ENCODE results near the gene FBXW11.
A peak's percentile ranks its signal among the peaks of the same experiment; 100 is the strongest.
"Not testable (repeated sequence)": the region's sequence is repeated elsewhere in the genome, so short reads cannot be mapped to it uniquely, and the experiment has no call there.

FBXW11 gene

GRCh38 chr5:172044631-172045314 lies 38.3 kb upstream of the FBXW11 start:
- Mint-ChIP-seq H3K27me3 (no peaks in the 10 kb centered on the region), H3K4me3 (peak overlapping the region in 1 of 2 donors; percentile 5), H3K4me1 (ENCODE audit: low read depth in 2 of 2) (peaks cover 12 to 14% of the 10 kb centered on the region in 2 donors), H3K27ac (peak overlapping the region in 1 of 2 donors; percentile 89), H3K9me3 (no peaks in the 10 kb centered on the region), H3K36me3 (ENCODE audit: insufficient read depth) (peaks cover 94% of the 10 kb centered on the region)
- ATAC-seq (replicated peaks) (no peak), DNase-seq (no peak)

- Mint-ChIP-seq H3K27me3 (no peaks in the 10 kb centered on the region), H3K4me3 (no peak overlapping the region), H3K4me1 (ENCODE audit: low read depth in 2 of 2) (peaks cover 9 to 15% of the 10 kb centered on the region in 2 donors), H3K27ac (peak overlapping the region; percentile 77 to 89), H3K36me3 (ENCODE audit: insufficient read depth) (peaks cover 86% of the 10 kb centered on the region), H3K9me3 (no peaks in the 10 kb centered on the region)
- ATAC-seq (replicated peaks) (no peak), DNase-seq (no peak)
Observed at GRCh38 chr5:172043865-172044264, 37.4 kb upstream of the FBXW11 start.

- ATAC-seq (replicated peaks) (no peak), DNase-seq (no peak)
- H3K9me3 Mint-ChIP-seq = no peaks in the 10 kb centered on the region
- H3K4me3 Mint-ChIP-seq = peak overlapping the region in 1 of 2 donors; percentile 12
- H3K27ac Mint-ChIP-seq = peak overlapping the region; percentile 77 to 89
- peaks cover 73% of the 10 kb centered on the region for H3K36me3 Mint-ChIP-seq (ENCODE audit: insufficient read depth)
- peaks cover 8 to 15% of the 10 kb centered on the region in 2 donors for H3K4me1 Mint-ChIP-seq (ENCODE audit: low read depth in 2 of 2)
- H3K27me3 Mint-ChIP-seq = no peaks in the 10 kb centered on the region
Observed at GRCh38 chr5:172042183-172042582, 35.7 kb upstream of the FBXW11 start.

- H3K9me3 Mint-ChIP-seq = no peaks in the 10 kb centered on the region
- ATAC-seq (replicated peaks) = no peak
- no peak overlapping the region for H3K4me3 Mint-ChIP-seq
- peak overlapping the region in 1 of 2 donors; percentile 21 for H3K27ac Mint-ChIP-seq
- DNase-seq = no peak
- H3K27me3 Mint-ChIP-seq = no peaks in the 10 kb centered on the region
- H3K4me1 Mint-ChIP-seq (ENCODE audit: low read depth in 2 of 2) = peaks cover 8 to 15% of the 10 kb centered on the region in 2 donors
- H3K36me3 Mint-ChIP-seq (ENCODE audit: insufficient read depth) = peaks cover 45% of the 10 kb centered on the region
Observed at GRCh38 chr5:172038167-172038566, 31.7 kb upstream of the FBXW11 start.

- Mint-ChIP-seq H3K4me3 (no peak overlapping the region), H3K9me3 (no peaks in the 10 kb centered on the region), H3K4me1 (ENCODE audit: low read depth in 2 of 2) (peaks cover 6% of the 10 kb centered on the region in 2 donors), H3K27ac (peak overlapping the region in 1 of 2 donors; percentile 66), H3K36me3 (ENCODE audit: insufficient read depth) (peaks cover 15% of the 10 kb centered on the region), H3K27me3 (no peaks in the 10 kb centered on the region)
- DNase-seq (no peak), ATAC-seq (replicated peaks) (no peak)
Observed at GRCh38 chr5:172035049-172035448, 28.6 kb upstream of the FBXW11 start.

- ATAC-seq (replicated peaks) (no peak), DNase-seq (no peak)
- Mint-ChIP-seq H3K4me1 (ENCODE audit: low read depth in 2 of 2) (peaks cover 0 to 2% of the 10 kb centered on the region in 2 donors), H3K27ac (no peak overlapping the region), H3K36me3 (ENCODE audit: insufficient read depth) (peaks cover 10% of the 10 kb centered on the region), H3K4me3 (no peak overlapping the region), H3K9me3 (no peaks in the 10 kb centered on the region), H3K27me3 (no peaks in the 10 kb centered on the region)
Observed at GRCh38 chr5:172031894-172032461, 25.5 kb upstream of the FBXW11 start.

- H3K27me3 Mint-ChIP-seq = no peaks in the 10 kb centered on the region
- H3K27ac Mint-ChIP-seq = no peak overlapping the region
- no peaks in the 10 kb centered on the region for H3K4me1 Mint-ChIP-seq (ENCODE audit: low read depth in 2 of 2)
- no peak for DNase-seq
- peaks cover 3% of the 10 kb centered on the region for H3K36me3 Mint-ChIP-seq (ENCODE audit: insufficient read depth)
- H3K4me3 Mint-ChIP-seq = no peak overlapping the region
- H3K9me3 Mint-ChIP-seq = no peaks in the 10 kb centered on the region
- no peak for ATAC-seq (replicated peaks)
Observed at GRCh38 chr5:172029876-172030275, 23.4 kb upstream of the FBXW11 start.

GRCh38 chr5:172028167-172028566 lies 21.7 kb upstream of the FBXW11 start:
- H3K4me3 Mint-ChIP-seq = no peak overlapping the region
- no peak for DNase-seq
- no peak overlapping the region for H3K27ac Mint-ChIP-seq
- H3K27me3 Mint-ChIP-seq = no peaks in the 10 kb centered on the region
- no peak for ATAC-seq (replicated peaks)
- no peaks in the 10 kb centered on the region for H3K9me3 Mint-ChIP-seq
- no peaks in the 10 kb centered on the region for H3K4me1 Mint-ChIP-seq (ENCODE audit: low read depth in 2 of 2)
- H3K36me3 Mint-ChIP-seq (ENCODE audit: insufficient read depth) = peaks cover 3% of the 10 kb centered on the region

GRCh38 chr5:172020110-172020786 lies 13.8 kb upstream of the FBXW11 start:
- H3K27ac Mint-ChIP-seq; H3K4me3 Mint-ChIP-seq; ATAC-seq (replicated peaks); H3K27me3 Mint-ChIP-seq; DNase-seq; H3K9me3 Mint-ChIP-seq; H3K4me1 Mint-ChIP-seq (ENCODE audit: low read depth in 2 of 2); H3K36me3 Mint-ChIP-seq (ENCODE audit: insufficient read depth): not testable (repeated sequence)

GRCh38 chr5:172015346-172015745 lies 8.9 kb upstream of the FBXW11 start:
- no peak overlapping the region for H3K27ac Mint-ChIP-seq
- no peaks in the 10 kb centered on the region for H3K27me3 Mint-ChIP-seq
- no peak for DNase-seq
- no peaks in the 10 kb centered on the region for H3K9me3 Mint-ChIP-seq
- ATAC-seq (replicated peaks) = no peak
- no peaks in the 10 kb centered on the region for H3K4me1 Mint-ChIP-seq (ENCODE audit: low read depth in 2 of 2)
- H3K36me3 Mint-ChIP-seq (ENCODE audit: insufficient read depth) = peaks cover 2% of the 10 kb centered on the region
- no peak overlapping the region for H3K4me3 Mint-ChIP-seq

GRCh38 chr5:172010278-172010677 lies 3.8 kb upstream of the FBXW11 start:
- Mint-ChIP-seq H3K9me3 (no peaks in the 10 kb centered on the region), H3K36me3 (ENCODE audit: insufficient read depth) (peaks cover 10% of the 10 kb centered on the region), H3K27me3 (no peaks in the 10 kb centered on the region), H3K4me3 (no peak overlapping the region), H3K27ac (no peak overlapping the region), H3K4me1 (ENCODE audit: low read depth in 2 of 2) (peaks cover 15 to 17% of the 10 kb centered on the region in 2 donors)
- ATAC-seq (replicated peaks) = no peak
- DNase-seq = no peak

GRCh38 chr5:172009536-172010270 lies 3.3 kb upstream of the FBXW11 start:
- H3K27ac Mint-ChIP-seq = no peak overlapping the region

GRCh38 chr5:172008689-172009141 lies 2.3 kb upstream of the FBXW11 start:
- Mint-ChIP-seq H3K4me3 (no peak overlapping the region), H3K4me1 (ENCODE audit: low read depth in 2 of 2) (peaks cover 21 to 24% of the 10 kb centered on the region in 2 donors), H3K27me3 (no peaks in the 10 kb centered on the region), H3K9me3 (no peaks in the 10 kb centered on the region), H3K27ac (no peak overlapping the region), H3K36me3 (ENCODE audit: insufficient read depth) (peaks cover 14% of the 10 kb centered on the region)
- DNase-seq = no peak
- ATAC-seq (replicated peaks) = no peak

More at GRCh38 chr5:172009536-172010270, 3.3 kb upstream of the FBXW11 start:
- ATAC-seq (replicated peaks) = no peak
- no peak for DNase-seq
- no peaks in the 10 kb centered on the region for H3K27me3 Mint-ChIP-seq
- no peaks in the 10 kb centered on the region for H3K9me3 Mint-ChIP-seq
- peaks cover 14% of the 10 kb centered on the region for H3K36me3 Mint-ChIP-seq (ENCODE audit: insufficient read depth)
- no peak overlapping the region for H3K4me3 Mint-ChIP-seq
- H3K4me1 Mint-ChIP-seq (ENCODE audit: low read depth in 2 of 2) = peaks cover 21 to 22% of the 10 kb centered on the region in 2 donors

All from effector memory CD8-positive, alpha-beta T cell (primary cell).